VCaP (cell line): ENCODE results near the gene PLD1.

Source experiments
- H3K27ac ChIP-seq: fragments of 450-650 bp; 2 replicates; pipeline ENCODE4 v1.5.1; 2017
- CTCF ChIP-seq: fragments of 450-650 bp; conservative IDR thresholded peaks from 2 replicates; pipeline ENCODE4 v1.5.1; 2017; ENCODE audit warnings: mild to moderate bottlenecking, moderate library complexity

PLD1 gene

GRCh38 chr3:171835116-171835515 is 24.8 kb upstream of the PLD1 start:
- H3K27ac ChIP-seq: no peak overlapping the region
- no peak for TF ChIP-seq CTCF

- peak; percentile 30 for TF ChIP-seq CTCF
- no peak overlapping the region for H3K27ac ChIP-seq
These were observed 24.1 kb upstream of the PLD1 start for GRCh38 chr3:171834461-171834801.

- no peak overlapping the region for H3K27ac ChIP-seq
- TF ChIP-seq CTCF: peak; percentile 72
These were observed 23.6 kb upstream of the PLD1 start for GRCh38 chr3:171833789-171834460.

- no peak overlapping the region for H3K27ac ChIP-seq
- TF ChIP-seq CTCF: no peak
These were observed 22.7 kb upstream of the PLD1 start for GRCh38 chr3:171832989-171833388.

- no peak overlapping the region for H3K27ac ChIP-seq
- TF ChIP-seq CTCF: no peak
These were observed 21.7 kb upstream of the PLD1 start for GRCh38 chr3:171831936-171832335.

GRCh38 chr3:171830518-171830875 is 20.2 kb upstream of the PLD1 start:
- H3K27ac ChIP-seq: no peak overlapping the region
- TF ChIP-seq CTCF: no peak

GRCh38 chr3:171829841-171830517 is 19.7 kb upstream of the PLD1 start:
- no peak overlapping the region for H3K27ac ChIP-seq
- peak; percentile 73 for TF ChIP-seq CTCF
